T-helper 2 cell treated with Interferon-gamma antibody and Interleukin-4, amounts not matched to agents 5 μg/mL and 100 μg/mL, for 36 hours (primary cell): Measurements from ENCODE around the gene ST3GAL3.
A peak's percentile ranks its signal among the peaks of the same experiment; 100 is the strongest.
"Not testable (repeated sequence)": the region's sequence is repeated elsewhere in the genome, so short reads cannot be mapped to it uniquely, and the experiment has no call there.

Source experiments
- DNase-seq: peaks from one replicate; pipeline ENCODE4 v3.0.0; 2021; ENCODE audit warnings: low spot score
- H3K27ac Mint-ChIP-seq: one replicate; pipeline ENCODE4 v1.8.0; 2021; ENCODE audit warnings: mild to moderate bottlenecking, mixed read lengths
- H3K27me3 Mint-ChIP-seq: one replicate; pipeline ENCODE4 v1.8.0; 2021; ENCODE audit warnings: low read depth, mixed read lengths
- H3K36me3 Mint-ChIP-seq: one replicate; pipeline ENCODE4 v1.8.0; 2021; ENCODE audit warnings: low read depth, mixed read lengths
- H3K4me1 Mint-ChIP-seq: one replicate; pipeline ENCODE4 v1.8.0; 2021; ENCODE audit warnings: low read depth, mixed read lengths
- H3K4me3 Mint-ChIP-seq: one replicate; pipeline ENCODE4 v1.8.0; 2022; ENCODE audit warnings: mild to moderate bottlenecking, moderate library complexity, mixed read lengths
- H3K9me3 Mint-ChIP-seq: one replicate; pipeline ENCODE4 v1.8.0; 2021; ENCODE audit warnings: mixed read lengths

Gene ST3GAL3

DNA sequence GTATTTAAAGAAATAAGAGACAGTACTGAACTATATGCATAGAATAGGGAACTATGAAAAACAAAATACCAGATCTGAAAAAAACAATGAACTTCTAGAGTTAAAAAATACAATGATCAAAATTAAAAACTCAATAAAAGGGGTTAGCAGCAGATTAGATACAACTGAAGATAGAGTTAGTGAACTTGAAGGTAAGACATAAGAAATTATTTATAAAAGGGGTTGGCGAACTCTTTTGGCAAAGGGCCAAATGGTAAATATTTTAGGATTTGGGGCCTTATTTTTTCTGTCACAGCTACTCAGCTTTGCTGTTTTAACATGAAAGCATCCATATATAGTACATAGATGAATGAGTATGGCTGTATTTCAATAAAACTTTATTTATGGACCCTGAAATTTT, 111.4 kb downstream of the ST3GAL3 start:
- DNase-seq = no peak
- Mint-ChIP-seq H3K4me1 (peaks cover 3% of the 10 kb centered on the region), H3K27ac (no peak overlapping the region), H3K27me3 (no peaks in the 10 kb centered on the region), H3K9me3 (peaks cover 19% of the 10 kb centered on the region), H3K36me3 (peaks cover 28% of the 10 kb centered on the region), H3K4me3 (no peak overlapping the region)

DNA sequence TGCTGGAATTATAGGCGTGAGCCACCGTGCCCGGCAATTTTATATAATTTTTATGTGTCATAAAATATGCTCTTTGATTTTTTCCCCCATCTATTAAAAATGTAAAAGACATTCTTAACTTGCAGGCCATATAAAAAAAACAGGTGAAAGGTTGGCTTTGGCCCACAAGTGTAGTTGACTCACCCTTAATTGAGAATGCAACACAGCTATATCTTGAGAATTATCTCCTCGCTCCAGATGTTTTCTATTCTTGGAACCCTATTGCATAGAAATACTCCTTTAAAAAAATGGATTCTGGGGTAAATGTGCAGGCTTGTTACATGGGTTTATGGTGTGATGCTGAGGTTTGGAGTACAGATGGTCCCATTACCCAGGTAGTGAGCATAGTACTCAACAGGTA, 112.0 kb downstream of the ST3GAL3 start:
- Mint-ChIP-seq H3K27me3 (no peaks in the 10 kb centered on the region), H3K9me3 (peaks cover 19% of the 10 kb centered on the region), H3K36me3 (peaks cover 28% of the 10 kb centered on the region), H3K4me1 (peaks cover 2% of the 10 kb centered on the region), H3K4me3 (no peak overlapping the region), H3K27ac (no peak overlapping the region)
- no peak for DNase-seq

- H3K4me3 Mint-ChIP-seq = no peak overlapping the region
- no peak overlapping the region for H3K27ac Mint-ChIP-seq
- no peaks in the 10 kb centered on the region for H3K27me3 Mint-ChIP-seq
- DNase-seq = no peak
- peaks cover 19% of the 10 kb centered on the region for H3K9me3 Mint-ChIP-seq
- H3K4me1 Mint-ChIP-seq = peaks cover 3% of the 10 kb centered on the region
- peaks cover 16% of the 10 kb centered on the region for H3K36me3 Mint-ChIP-seq
Observed at GRCh38 chr1:43821471-43821870, 114.1 kb downstream of the ST3GAL3 start.

- Mint-ChIP-seq H3K9me3 (peaks cover 19% of the 10 kb centered on the region), H3K36me3 (peaks cover 19% of the 10 kb centered on the region), H3K27me3 (no peaks in the 10 kb centered on the region)
Observed at GRCh38 chr1:43822040-43822690, 114.8 kb downstream of the ST3GAL3 start.

DNA sequence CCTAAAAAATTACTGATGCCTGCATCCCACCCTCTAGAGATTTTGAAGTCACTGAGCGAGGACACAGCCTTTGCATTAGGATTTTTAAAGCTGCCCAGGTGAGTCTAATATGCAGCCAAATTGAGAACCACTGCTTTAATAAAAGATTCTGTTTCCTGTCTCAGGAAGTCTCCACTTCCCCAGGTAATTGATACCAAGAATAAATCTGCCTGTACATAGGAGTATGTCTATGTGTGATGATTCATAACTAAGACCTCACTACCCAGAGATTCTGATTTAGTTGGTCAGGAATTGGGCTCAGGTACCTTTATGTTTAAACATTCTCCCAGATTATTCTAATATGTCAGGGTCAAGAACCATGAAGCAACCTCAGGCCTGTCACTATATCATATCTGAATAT, 117.5 kb downstream of the ST3GAL3 start:
- Mint-ChIP-seq H3K4me3 (no peak overlapping the region), H3K36me3 (peaks cover 10% of the 10 kb centered on the region)

More at GRCh38 chr1:43822040-43822690, 114.8 kb downstream of the ST3GAL3 start:
- Mint-ChIP-seq H3K4me3 (no peak overlapping the region), H3K27ac (no peak overlapping the region), H3K4me1 (peaks cover 3% of the 10 kb centered on the region)
- no peak for DNase-seq

DNA sequence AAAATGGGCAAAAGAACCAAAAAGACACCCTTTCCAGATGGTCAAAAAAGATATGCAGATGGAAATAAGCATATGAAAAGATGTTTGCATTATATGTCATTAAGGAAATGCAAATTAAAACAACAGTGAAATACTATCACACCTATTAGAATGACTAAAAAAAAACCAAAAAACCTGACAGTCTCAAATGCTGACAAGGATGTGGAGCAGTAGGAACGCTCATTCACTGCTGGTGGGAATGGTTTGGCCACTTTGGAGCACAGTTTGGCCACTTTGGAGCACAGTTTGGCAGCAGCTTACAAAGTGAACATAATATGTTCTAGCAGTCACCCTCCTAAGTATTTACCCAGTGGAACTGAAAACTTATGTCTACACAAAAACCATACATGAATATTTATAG, 121.2 kb downstream of the ST3GAL3 start:
- peaks cover 10% of the 10 kb centered on the region for H3K36me3 Mint-ChIP-seq
- no peaks in the 10 kb centered on the region for H3K27me3 Mint-ChIP-seq
- DNase-seq = no peak
- no peaks in the 10 kb centered on the region for H3K9me3 Mint-ChIP-seq
- peaks cover 30% of the 10 kb centered on the region for H3K4me1 Mint-ChIP-seq
- H3K4me3 Mint-ChIP-seq = no peak overlapping the region
- no peak overlapping the region for H3K27ac Mint-ChIP-seq

More for the DNA sequence above, 117.5 kb downstream of the ST3GAL3 start:
- H3K4me1 Mint-ChIP-seq = peaks cover 3% of the 10 kb centered on the region
- peaks cover 1% of the 10 kb centered on the region for H3K9me3 Mint-ChIP-seq
- H3K27me3 Mint-ChIP-seq = no peaks in the 10 kb centered on the region
- no peak for DNase-seq
- no peak overlapping the region for H3K27ac Mint-ChIP-seq

- H3K4me1 Mint-ChIP-seq = peaks cover 38% of the 10 kb centered on the region
- no peak overlapping the region for H3K4me3 Mint-ChIP-seq
- peaks cover 11% of the 10 kb centered on the region for H3K36me3 Mint-ChIP-seq
- H3K27ac Mint-ChIP-seq = no peak overlapping the region
- DNase-seq = no peak
- H3K27me3 Mint-ChIP-seq = no peaks in the 10 kb centered on the region
- no peaks in the 10 kb centered on the region for H3K9me3 Mint-ChIP-seq
Observed at GRCh38 chr1:43830802-43831201, 123.5 kb downstream of the ST3GAL3 start.

DNA sequence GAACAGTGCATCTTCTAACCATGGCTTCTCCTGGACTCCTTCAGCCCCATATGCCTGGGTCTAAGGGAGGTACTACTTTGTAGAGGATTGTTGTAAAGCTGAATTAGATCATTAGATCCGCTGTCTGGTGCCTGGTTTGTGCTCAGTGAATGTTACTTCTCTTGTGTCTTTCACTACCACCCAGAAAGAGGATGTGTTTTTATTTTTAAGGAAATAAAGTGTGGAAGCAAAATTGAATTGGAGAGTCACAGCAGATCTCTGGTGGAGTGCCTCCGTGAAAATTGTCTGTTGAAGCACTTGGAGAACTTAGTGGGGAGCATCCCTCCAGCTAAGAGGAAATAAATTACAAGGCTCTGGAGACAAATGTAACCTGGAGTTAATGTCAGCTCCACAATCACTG, 124.5 kb downstream of the ST3GAL3 start:
- Mint-ChIP-seq H3K9me3 (no peaks in the 10 kb centered on the region), H3K27ac (no peak overlapping the region), H3K27me3 (no peaks in the 10 kb centered on the region), H3K36me3 (peaks cover 8% of the 10 kb centered on the region), H3K4me3 (peak overlapping the region; percentile 50), H3K4me1 (peaks cover 38% of the 10 kb centered on the region)
- DNase-seq = no peak

- DNase-seq = peak; percentile 32
- peak overlapping the region; percentile 50 for H3K4me3 Mint-ChIP-seq
- H3K9me3 Mint-ChIP-seq = no peaks in the 10 kb centered on the region
- H3K27ac Mint-ChIP-seq = peak overlapping the region; percentile 35
- H3K27me3 Mint-ChIP-seq = no peaks in the 10 kb centered on the region
- H3K4me1 Mint-ChIP-seq = peaks cover 38% of the 10 kb centered on the region
- peaks cover 7% of the 10 kb centered on the region for H3K36me3 Mint-ChIP-seq
Observed at GRCh38 chr1:43832255-43832654, 124.9 kb downstream of the ST3GAL3 start.

DNA sequence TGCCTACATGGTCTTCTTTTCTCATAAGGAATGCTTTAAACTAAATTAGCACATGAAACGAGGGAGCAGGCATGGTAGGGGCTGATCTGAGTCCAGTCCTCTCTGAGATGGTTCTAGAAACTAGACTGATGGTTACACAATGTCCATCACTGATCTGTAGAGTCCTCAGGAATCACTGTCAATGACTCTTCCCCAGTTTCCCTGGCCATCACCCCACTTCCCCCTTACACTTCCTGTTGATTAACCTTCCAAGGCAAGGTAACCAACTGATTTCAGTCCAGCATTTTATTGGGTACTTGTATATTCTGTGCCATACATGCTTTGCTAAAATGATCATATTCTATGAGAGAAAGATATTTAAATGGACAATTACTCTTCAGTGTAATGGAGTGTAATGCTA, 125.7 kb downstream of the ST3GAL3 start:
- Mint-ChIP-seq H3K27me3 (no peaks in the 10 kb centered on the region), H3K27ac (no peak overlapping the region), H3K4me1 (peaks cover 38% of the 10 kb centered on the region), H3K9me3 (no peaks in the 10 kb centered on the region), H3K4me3 (no peak overlapping the region), H3K36me3 (peaks cover 5% of the 10 kb centered on the region)
- no peak for DNase-seq

GRCh38 chr1:43833902-43834279, 126.6 kb downstream of the ST3GAL3 start:
- not testable (repeated sequence) for DNase-seq, H3K36me3 Mint-ChIP-seq, H3K9me3 Mint-ChIP-seq, H3K4me3 Mint-ChIP-seq, H3K27me3 Mint-ChIP-seq, H3K27ac Mint-ChIP-seq
- H3K4me1 Mint-ChIP-seq = peaks cover 38% of the 10 kb centered on the region

- DNase-seq = peak; percentile 12
- H3K4me1 Mint-ChIP-seq = peaks cover 42% of the 10 kb centered on the region
- H3K27ac Mint-ChIP-seq = no peak overlapping the region
- H3K36me3 Mint-ChIP-seq = peaks cover 10% of the 10 kb centered on the region
- H3K27me3 Mint-ChIP-seq = no peaks in the 10 kb centered on the region
- no peaks in the 10 kb centered on the region for H3K9me3 Mint-ChIP-seq
- H3K4me3 Mint-ChIP-seq = no peak overlapping the region
Observed at GRCh38 chr1:43834280-43835081, 127.1 kb downstream of the ST3GAL3 start.

DNA sequence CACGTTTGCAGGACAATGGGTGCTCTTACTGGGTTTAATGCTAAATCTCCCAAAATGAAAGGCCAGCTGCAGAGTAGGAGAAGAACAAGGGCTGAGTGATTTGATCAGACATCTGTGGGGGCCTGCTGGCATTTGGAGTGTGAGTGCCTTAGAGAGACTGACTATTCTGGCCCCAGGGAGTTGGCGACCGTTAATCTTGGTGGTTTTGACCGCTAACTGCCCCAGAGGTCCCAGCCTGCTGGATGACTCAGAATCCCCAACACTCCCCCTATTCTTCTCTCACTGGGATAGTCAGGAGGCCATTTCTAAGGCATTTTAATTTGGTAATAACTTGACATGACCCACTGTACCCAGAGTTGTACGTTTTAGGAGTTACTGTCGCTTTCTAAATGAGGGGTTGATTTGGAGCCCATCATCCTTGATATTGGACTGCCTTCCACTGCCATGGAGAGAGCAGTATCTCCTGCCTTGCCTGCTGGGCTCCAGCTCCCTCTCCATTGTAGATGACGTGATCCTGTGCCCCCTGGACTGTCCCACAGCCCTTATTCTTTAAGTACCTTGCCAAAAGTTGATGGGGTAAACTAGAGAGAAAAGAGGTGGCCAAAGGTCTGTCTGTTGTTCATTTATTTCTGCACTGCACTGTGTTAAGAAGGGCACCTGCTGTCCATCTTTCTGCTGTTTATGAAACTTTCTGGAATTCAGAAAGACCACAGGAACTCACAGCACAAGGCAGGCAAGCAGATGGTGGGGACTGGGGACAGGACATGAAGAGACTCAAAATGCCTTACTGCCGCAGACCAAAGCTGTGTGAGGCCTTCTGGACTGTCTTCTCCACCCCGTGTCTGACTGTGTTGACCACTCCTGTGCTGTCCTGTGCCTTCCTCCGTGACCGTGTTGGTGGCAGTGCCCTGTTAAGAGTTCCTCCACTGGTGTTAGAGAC, 128.0 kb downstream of the ST3GAL3 start:
- H3K4me3 Mint-ChIP-seq = no peak overlapping the region
- H3K9me3 Mint-ChIP-seq = no peaks in the 10 kb centered on the region
- no peak overlapping the region for H3K27ac Mint-ChIP-seq
- H3K36me3 Mint-ChIP-seq = peaks cover 16% of the 10 kb centered on the region
- peaks cover 41% of the 10 kb centered on the region for H3K4me1 Mint-ChIP-seq
- no peaks in the 10 kb centered on the region for H3K27me3 Mint-ChIP-seq
- DNase-seq = no peak
